Measurements from ENCODE around the gene OTOR. TPM values are rescaled to one million over a fixed set of nuclear protein-coding genes. Genes with fewer than 3 reads are reported as not detected.

Gene OTOR
- total and polyA plus RNA-seq, 2 of the 13 experiments (the other 11 are each of a cell fraction or from before 2014, with no cell fraction given): not detected

DNA sequence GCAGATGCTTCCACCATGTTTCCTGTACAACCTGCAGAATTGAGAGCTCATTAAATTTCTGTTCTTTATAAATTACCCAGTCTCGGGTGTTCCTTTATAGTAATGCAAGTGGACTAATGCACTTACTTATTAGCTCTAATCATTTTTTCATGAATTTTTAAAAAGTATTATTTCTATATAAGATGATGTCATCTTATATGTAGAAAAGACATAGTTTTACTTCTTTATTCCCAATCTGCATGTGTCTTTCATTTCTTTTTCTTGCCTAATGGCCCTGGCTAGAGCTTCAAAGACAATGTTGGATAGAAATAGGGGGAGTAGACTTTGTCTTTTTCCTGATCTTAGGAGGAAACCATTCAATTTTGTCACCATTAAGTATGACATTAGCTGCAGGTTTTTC is 27.8 kb downstream of the OTOR start:
- in situ Hi-C loops (cut with HindIII; ENCODE audit: extremely low pct_ligation_motif_present, low pct_unique_long_range_greater_than_20kb): no loop called here
- intact Hi-C loops (cut with micrococcal nuclease; ENCODE audit: unreplicated experiment): no loop called here
- no peaks in the 10 kb centered on the region for H3K4me1 ChIP-seq (ENCODE audit: insufficient read depth, low read length)
- no peak for ATAC-seq
- H3K9ac ChIP-seq (ENCODE audit: insufficient read depth, low read depth, low read length): no peak overlapping the region
- WGBS (ENCODE audit: low lambda C conversion rate): 0% methylated on average over 1 of the region's 1 CpG
- no peaks in the 10 kb centered on the region for H3K79me2 ChIP-seq (ENCODE audit: insufficient read depth, low read length)
- H3K9me3 ChIP-seq (ENCODE audit: low read length): no peaks in the 10 kb centered on the region
- POLR2A ChIA-PET: no interaction called here
- no peaks in the 10 kb centered on the region for H4K20me1 ChIP-seq (ENCODE audit: insufficient read depth, low read length)
- no peaks in the 10 kb centered on the region for H3K36me3 ChIP-seq (replicated peaks in 1 of 2; ENCODE audit: control insufficient read depth in 1 of 2, insufficient read depth in 2 of 2, low read length in 2 of 2)
- H3K4me3 ChIP-seq (replicated peaks in 1 of 3; ENCODE audit: insufficient read depth in 1 of 3, low read depth in 2 of 3, low read length in 3 of 3): no peak overlapping the region
- DNase-seq (ENCODE audit: low spot score): no peak
- TF ChIP-seq ATF7 (IDR thresholded peaks at IDR 0.05): peak; percentile 96
- TF ChIP-seq ATF7 (CRISPR knock-in tag; IDR thresholded peaks at IDR 0.05): no peak
- no peak for TF ChIP-seq MXI1 (IDR thresholded peaks at IDR 0.05; ENCODE audit: borderline replicate concordance, low read depth, low read length)
- no peak for TF ChIP-seq HES4 (CRISPR knock-in tag; IDR thresholded peaks at IDR 0.05; ENCODE audit: borderline replicate concordance)
- no peak for TF ChIP-seq HOXD1 (CRISPR knock-in tag; IDR thresholded peaks at IDR 0.05)
- TF ChIP-seq ZNF577 (CRISPR knock-in tag; IDR thresholded peaks at IDR 0.05; ENCODE audit: borderline replicate concordance, low read depth): no peak
- TF ChIP-seq MEF2D (CRISPR knock-in tag; IDR thresholded peaks at IDR 0.05): no peak
- TF ChIP-seq MEIS1 (CRISPR knock-in tag; IDR thresholded peaks at IDR 0.05; ENCODE audit: borderline replicate concordance): no peak
- H2AFZ ChIP-seq (ENCODE audit: low read length): no peak overlapping the region
- no peak overlapping the region for H3K27ac ChIP-seq (ENCODE audit: extremely low read length, insufficient read depth, low read length)
- H3K27me3 ChIP-seq (ENCODE audit: control insufficient read depth in 1 of 2, insufficient read depth in 2 of 2, low read length in 2 of 2): no peaks in the 10 kb centered on the region
- no peak for FAIRE-seq
- no TSS peak for BruUV-seq (replicated peaks)
- CTCF ChIA-PET (ENCODE audit: low intra/inter-chr PET ratio, low total read pairs): no interaction called here
- H3K4me2 ChIP-seq (ENCODE audit: low read depth, low read length): no peak overlapping the region

DNA sequence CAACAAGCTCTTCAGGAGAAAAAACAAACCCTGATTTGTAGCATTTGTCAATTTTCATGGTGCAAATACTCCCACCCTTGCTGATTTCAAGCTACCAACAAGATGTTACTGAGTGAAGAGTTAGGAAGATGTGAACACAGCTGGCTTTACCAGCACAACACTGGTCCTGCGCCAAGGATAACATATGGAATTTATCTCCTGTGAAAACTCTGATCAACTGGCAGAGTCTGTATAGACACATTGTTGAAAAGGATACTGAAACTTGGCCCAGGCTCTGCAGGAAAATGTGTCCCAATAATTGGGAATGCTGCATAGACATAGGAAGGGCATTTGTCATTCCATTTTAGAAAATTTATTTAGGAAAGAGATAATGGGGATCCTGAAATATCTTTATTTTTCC is 29.0 kb downstream of the OTOR start:
- no peaks in the 10 kb centered on the region for H3K27me3 ChIP-seq (ENCODE audit: control insufficient read depth in 1 of 2, insufficient read depth in 2 of 2, low read length in 2 of 2)
- intact Hi-C loops (cut with micrococcal nuclease; ENCODE audit: unreplicated experiment) (no loop called here), in situ Hi-C loops (cut with HindIII; ENCODE audit: extremely low pct_ligation_motif_present, low pct_unique_long_range_greater_than_20kb) (no loop called here)
- no peaks in the 10 kb centered on the region for H3K36me3 ChIP-seq (replicated peaks in 1 of 2; ENCODE audit: control insufficient read depth in 1 of 2, insufficient read depth in 2 of 2, low read length in 2 of 2)
- H3K4me2 ChIP-seq (ENCODE audit: low read depth, low read length): no peak overlapping the region
- 24% methylated on average over 1 of the region's 1 CpG for WGBS (ENCODE audit: low lambda C conversion rate)
- H3K4me1 ChIP-seq (ENCODE audit: insufficient read depth, low read length): no peaks in the 10 kb centered on the region
- no peak overlapping the region for H2AFZ ChIP-seq (ENCODE audit: low read length)
- BruUV-seq (replicated peaks): no TSS peak
- no peaks in the 10 kb centered on the region for H4K20me1 ChIP-seq (ENCODE audit: insufficient read depth, low read length)
- no peaks in the 10 kb centered on the region for H3K9me3 ChIP-seq (ENCODE audit: low read length)
- POLR2A ChIA-PET: no interaction called here
- H3K27ac ChIP-seq (ENCODE audit: extremely low read length, insufficient read depth, low read length): no peak overlapping the region
- FAIRE-seq: no peak
- H3K4me3 ChIP-seq (replicated peaks in 1 of 3; ENCODE audit: insufficient read depth in 1 of 3, low read depth in 2 of 3, low read length in 3 of 3): no peak overlapping the region
- no peak for DNase-seq (ENCODE audit: low spot score)
- no peaks in the 10 kb centered on the region for H3K79me2 ChIP-seq (ENCODE audit: insufficient read depth, low read length)
- CTCF ChIA-PET (ENCODE audit: low intra/inter-chr PET ratio, low total read pairs): no interaction called here
- no peak overlapping the region for H3K9ac ChIP-seq (ENCODE audit: insufficient read depth, low read depth, low read length)
- no peak for ATAC-seq
- TF ChIP-seq KDM1A (CRISPR knock-in tag; IDR thresholded peaks at IDR 0.05): no peak
- no peak for TF ChIP-seq ZNF841 (CRISPR knock-in tag; IDR thresholded peaks at IDR 0.05; ENCODE audit: borderline replicate concordance)
- TF ChIP-seq ZNF563 (CRISPR knock-in tag; IDR thresholded peaks at IDR 0.05): no peak
- TF ChIP-seq, protein P1, sequence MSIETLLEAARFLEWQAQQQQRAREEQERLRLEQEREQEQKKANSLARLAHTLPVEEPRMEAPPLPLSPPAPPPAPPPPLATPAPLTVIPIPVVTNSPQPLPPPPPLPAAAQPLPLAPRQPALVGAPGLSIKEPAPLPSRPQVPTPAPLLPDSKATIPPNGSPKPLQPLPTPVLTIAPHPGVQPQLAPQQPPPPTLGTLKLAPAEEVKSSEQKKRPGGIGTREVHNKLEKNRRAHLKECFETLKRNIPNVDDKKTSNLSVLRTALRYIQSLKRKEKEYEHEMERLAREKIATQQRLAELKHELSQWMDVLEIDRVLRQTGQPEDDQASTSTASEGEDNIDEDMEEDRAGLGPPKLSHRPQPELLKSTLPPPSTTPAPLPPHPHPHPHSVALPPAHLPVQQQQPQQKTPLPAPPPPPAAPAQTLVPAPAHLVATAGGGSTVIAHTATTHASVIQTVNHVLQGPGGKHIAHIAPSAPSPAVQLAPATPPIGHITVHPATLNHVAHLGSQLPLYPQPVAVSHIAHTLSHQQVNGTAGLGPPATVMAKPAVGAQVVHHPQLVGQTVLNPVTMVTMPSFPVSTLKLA (IDR thresholded peaks at IDR 0.05): no peak
- TF ChIP-seq ZNF3 (CRISPR knock-in tag; IDR thresholded peaks at IDR 0.05): no peak
- no peak for TF ChIP-seq PHF20 (CRISPR knock-in tag; IDR thresholded peaks at IDR 0.05)
- TF ChIP-seq ZFP62 (CRISPR knock-in tag; IDR thresholded peaks at IDR 0.05): no peak
- no peak for TF ChIP-seq HES4 (CRISPR knock-in tag; IDR thresholded peaks at IDR 0.05; ENCODE audit: borderline replicate concordance)
- TF ChIP-seq KLF12 (CRISPR knock-in tag; IDR thresholded peaks at IDR 0.05; ENCODE audit: borderline replicate concordance): no peak
- TF ChIP-seq ZNF619 (CRISPR knock-in tag; IDR thresholded peaks at IDR 0.05): no peak
- TF ChIP-seq ZNF441 (CRISPR knock-in tag; IDR thresholded peaks at IDR 0.05; ENCODE audit: borderline replicate concordance): no peak
- no peak for TF ChIP-seq ZNF678 (CRISPR knock-in tag; IDR thresholded peaks at IDR 0.05)
- TF ChIP-seq FOXK1 (CRISPR knock-in tag; IDR thresholded peaks at IDR 0.05; ENCODE audit: borderline replicate concordance, low read depth): no peak
- no peak for TF ChIP-seq ZNF329 (CRISPR knock-in tag; IDR thresholded peaks at IDR 0.05; ENCODE audit: low read depth)
- TF ChIP-seq FOXP1 (IDR thresholded peaks at IDR 0.05): no peak
- no peak for TF ChIP-seq FOXP1 (CRISPR knock-in tag; IDR thresholded peaks at IDR 0.05)

All from HepG2 (cell line).